ENCODE results near the gene OBSCN.

GRCh38 chr1:228337031-228337564, 129.3 kb downstream of the OBSCN start:
- TF ChIP-seq CTCF (IDR thresholded peaks at IDR 0.05) (no peak), ZFX (IDR thresholded peaks at IDR 0.05; ENCODE audit: borderline replicate concordance) (no peak)

Measured in 22Rv1 (cell line).